ENCODE measurements around the gene GASK1A. TPM values are rescaled to one million over a fixed set of nuclear protein-coding genes. Genes with fewer than 3 reads are reported as not detected.
"Not testable (repeated sequence)": the region's sequence is repeated elsewhere in the genome, so short reads cannot be mapped to it uniquely, and the experiment has no call there.

GASK1A gene
- total and polyA plus RNA-seq, 10 donors, result 0.43 to 4.0 (median 1.8) TPM

DNA sequence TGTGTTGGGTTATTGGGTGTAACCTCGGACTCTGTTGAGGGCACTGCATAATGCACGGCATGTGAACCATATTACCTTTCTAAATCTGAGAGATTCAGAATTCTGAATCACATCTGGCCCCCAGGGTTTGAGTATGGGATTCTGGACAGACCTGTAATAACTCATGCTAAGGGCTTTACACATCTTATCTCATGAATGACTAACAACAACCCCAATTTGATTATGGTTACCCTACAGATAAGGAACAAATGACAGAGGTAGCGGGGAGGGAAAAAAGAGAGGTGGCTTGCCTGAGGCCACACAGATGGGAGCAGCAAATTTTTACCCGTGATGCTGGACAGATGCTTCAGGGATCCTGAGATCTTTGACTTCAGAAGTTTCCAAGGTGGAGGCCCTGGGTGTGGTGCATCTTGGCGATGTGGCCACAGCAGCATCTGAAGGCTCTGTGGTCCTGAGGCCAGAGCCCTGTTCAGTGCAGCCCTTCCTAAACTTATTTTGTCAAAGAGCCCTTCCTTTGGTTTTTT, 83.0 kb downstream of the GASK1A start:
- DNase-seq, result no peak
- Histone ChIP-seq H3K27me3 (replicated peaks in 1 of 7) (no peaks in the 10 kb centered on the region), H3K27ac (no peak overlapping the region), H3K4me1 (no peaks in the 10 kb centered on the region), H3K36me3 (no peaks in the 10 kb centered on the region), H3K9me3 (peaks cover 0 to 6% (median 0%) of the 10 kb centered on the region in 8 donors), H3K4me3 (no peak overlapping the region)
- intact Hi-C loops (cut with DNase I; ENCODE audit: low total_unique reads), result no loop called here
- TF ChIP-seq POLR2AphosphoS5 (IDR thresholded peaks at IDR 0.05) (no peak), POLR2A (IDR thresholded peaks at IDR 0.05) (no peak)
- TF ChIP-seq, protein P1, sequence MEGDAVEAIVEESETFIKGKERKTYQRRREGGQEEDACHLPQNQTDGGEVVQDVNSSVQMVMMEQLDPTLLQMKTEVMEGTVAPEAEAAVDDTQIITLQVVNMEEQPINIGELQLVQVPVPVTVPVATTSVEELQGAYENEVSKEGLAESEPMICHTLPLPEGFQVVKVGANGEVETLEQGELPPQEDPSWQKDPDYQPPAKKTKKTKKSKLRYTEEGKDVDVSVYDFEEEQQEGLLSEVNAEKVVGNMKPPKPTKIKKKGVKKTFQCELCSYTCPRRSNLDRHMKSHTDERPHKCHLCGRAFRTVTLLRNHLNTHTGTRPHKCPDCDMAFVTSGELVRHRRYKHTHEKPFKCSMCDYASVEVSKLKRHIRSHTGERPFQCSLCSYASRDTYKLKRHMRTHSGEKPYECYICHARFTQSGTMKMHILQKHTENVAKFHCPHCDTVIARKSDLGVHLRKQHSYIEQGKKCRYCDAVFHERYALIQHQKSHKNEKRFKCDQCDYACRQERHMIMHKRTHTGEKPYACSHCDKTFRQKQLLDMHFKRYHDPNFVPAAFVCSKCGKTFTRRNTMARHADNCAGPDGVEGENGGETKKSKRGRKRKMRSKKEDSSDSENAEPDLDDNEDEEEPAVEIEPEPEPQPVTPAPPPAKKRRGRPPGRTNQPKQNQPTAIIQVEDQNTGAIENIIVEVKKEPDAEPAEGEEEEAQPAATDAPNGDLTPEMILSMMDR (IDR thresholded peaks at IDR 0.05 in 8 of 11, conservative IDR thresholded peaks at IDR 0.05 in 3 of 11), result no peak
- 87 to 95% (median 91%) methylated on average over 5 of the region's 5 CpGs for WGBS, 5 donors

DNA sequence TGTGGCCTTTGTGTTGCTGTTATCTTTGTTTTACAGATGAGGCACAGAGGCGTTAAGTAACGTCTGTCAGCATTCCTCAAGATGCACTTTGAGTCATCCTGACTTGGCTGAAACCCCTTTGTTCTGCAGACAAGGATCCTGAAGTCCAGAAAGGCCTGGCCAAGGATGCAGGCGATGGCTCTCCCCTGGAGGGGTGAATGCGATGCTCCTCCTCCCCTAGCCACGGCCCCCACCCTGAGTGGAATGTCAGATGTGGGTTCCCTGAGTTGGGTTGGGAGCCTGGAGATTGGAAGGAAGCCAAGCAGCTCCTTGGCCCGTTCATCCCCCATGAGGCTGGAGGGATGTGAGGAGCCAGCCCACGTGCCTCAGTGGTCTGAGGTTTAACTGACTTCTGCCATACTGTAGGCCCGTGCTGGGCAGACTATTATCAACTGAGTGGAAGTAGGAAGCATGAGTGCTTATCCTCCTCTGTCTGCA, 83.5 kb downstream of the GASK1A start:
- Histone ChIP-seq H3K4me3 (no peak overlapping the region), H3K27ac (no peak overlapping the region), H3K9me3 (peaks cover 0 to 6% (median 0%) of the 10 kb centered on the region in 8 donors), H3K36me3 (no peaks in the 10 kb centered on the region), H3K4me1 (no peaks in the 10 kb centered on the region), H3K27me3 (replicated peaks in 1 of 7) (no peaks in the 10 kb centered on the region)
- no peak for TF ChIP-seq POLR2AphosphoS5 (IDR thresholded peaks at IDR 0.05)
- no peak for TF ChIP-seq POLR2A (IDR thresholded peaks at IDR 0.05)
- TF ChIP-seq, protein P1 (IDR thresholded peaks at IDR 0.05 in 8 of 11, conservative IDR thresholded peaks at IDR 0.05 in 3 of 11), result no peak
- 76 to 81% (median 80%) methylated on average over 6 to 8 of the region's 8 CpGs for WGBS, 5 donors
- no peak for DNase-seq
- intact Hi-C loops (cut with DNase I; ENCODE audit: low total_unique reads), result no loop called here

- intact Hi-C loops (cut with DNase I; ENCODE audit: low total_unique reads), result no loop called here
- H3K27me3 ChIP-seq (replicated peaks in 1 of 7), result no peaks in the 10 kb centered on the region
- H3K4me3 ChIP-seq, result no peak overlapping the region
- DNase-seq, result no peak
- peaks cover 0 to 6% (median 0%) of the 10 kb centered on the region in 8 donors for H3K9me3 ChIP-seq
- no peak overlapping the region for H3K27ac ChIP-seq
- TF ChIP-seq, protein P1 (IDR thresholded peaks at IDR 0.05 in 8 of 11, conservative IDR thresholded peaks at IDR 0.05 in 3 of 11), result no peak
- no peak for TF ChIP-seq POLR2AphosphoS5 (IDR thresholded peaks at IDR 0.05)
- no peak for TF ChIP-seq POLR2A (IDR thresholded peaks at IDR 0.05)
- 65 to 87% (median 73%) methylated on average over 5 of the region's 5 CpGs for whole genome bisulfite sequencing, 5 donors
- H3K4me1 ChIP-seq, result no peaks in the 10 kb centered on the region
- no peaks in the 10 kb centered on the region for H3K36me3 ChIP-seq
Measured at GRCh38 chr3:43063114-43063513, 84.0 kb downstream of the GASK1A start.

DNA sequence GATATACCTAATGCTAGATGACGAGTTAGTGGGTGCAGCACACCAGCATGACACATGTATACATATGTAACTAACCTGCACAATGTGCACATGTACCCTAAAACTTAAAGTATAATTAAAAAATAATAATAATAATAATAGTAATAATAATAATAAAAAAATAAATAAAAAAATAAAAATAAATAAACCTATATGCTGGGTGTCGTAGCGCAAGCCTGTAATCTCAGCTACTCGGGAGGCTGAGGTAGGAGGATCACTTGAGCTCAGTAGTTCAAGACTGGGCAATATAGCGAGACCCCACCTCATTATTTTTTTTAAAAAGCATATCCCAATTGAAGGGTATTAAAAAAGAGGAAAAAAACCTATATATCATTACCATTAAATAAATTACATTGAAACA, 91.6 kb downstream of the GASK1A start:
- H3K27ac ChIP-seq; DNase-seq; H3K9me3 ChIP-seq; H3K27me3 ChIP-seq (replicated peaks in 1 of 7); H3K36me3 ChIP-seq; intact Hi-C loops (cut with DNase I; ENCODE audit: low total_unique reads); H3K4me1 ChIP-seq; H3K4me3 ChIP-seq: not testable (repeated sequence)
- WGBS, 5 donors, result 94 to 97% (median 96%) methylated on average over 4 to 5 of the region's 5 CpGs
